ENCODE results near the gene TTC38. TPM values are rescaled to one million over a fixed set of nuclear protein-coding genes. Genes with fewer than 3 reads are reported as not detected.

Gene TTC38
- total RNA-seq, 1 experiment from 2014 or later = 18.0 TPM

DNA sequence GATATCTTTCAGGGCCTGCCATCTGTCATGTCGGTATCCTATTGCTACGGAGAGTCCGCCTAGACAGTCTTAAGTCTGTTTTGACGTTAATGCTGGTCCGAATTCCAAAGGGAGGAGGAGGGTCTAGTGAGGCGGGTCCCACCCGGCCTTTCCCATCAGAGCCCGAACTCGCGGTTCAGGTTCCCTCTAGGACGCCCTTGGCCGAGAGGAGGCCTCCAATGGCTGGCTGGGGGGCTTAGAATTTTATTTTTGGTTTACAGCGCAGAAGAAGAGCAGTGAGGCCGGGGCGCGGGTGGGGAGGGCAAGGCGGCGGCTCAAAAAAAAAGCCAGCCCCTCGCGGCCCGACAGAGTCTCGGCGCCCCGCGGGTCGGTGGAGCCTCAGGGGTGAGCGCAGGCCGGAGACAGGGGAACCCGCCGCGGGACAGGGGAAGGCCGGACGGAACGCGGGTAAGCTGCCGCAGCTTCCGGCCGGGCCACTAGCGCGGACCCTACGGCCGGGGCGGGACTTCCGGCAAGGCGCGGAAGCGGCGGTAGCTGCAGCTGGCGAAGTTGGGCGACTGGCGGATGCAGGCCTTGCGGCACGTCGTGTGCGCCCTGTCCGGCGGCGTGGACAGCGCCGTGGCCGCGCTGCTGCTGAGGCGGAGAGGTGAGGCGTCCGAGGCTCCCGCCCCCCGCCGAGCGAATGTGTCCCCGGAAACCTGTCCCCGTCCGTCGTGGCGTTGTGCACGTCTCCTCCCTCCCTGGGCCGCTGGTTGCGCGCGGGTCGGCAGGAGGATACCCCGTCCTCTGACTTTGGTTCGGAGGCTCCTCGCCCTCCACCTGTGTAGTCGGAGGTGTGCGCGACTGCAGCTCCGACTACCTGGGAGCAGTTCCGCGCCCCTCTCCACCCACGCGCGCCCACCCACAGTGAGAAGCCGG, 67.7 kb downstream of the TTC38 start, which contains the start of gene TRMU:
TRMU (plus strand) TSS at position 514 of the 918 bp plus-strand sequence; CDS start at position 565, 51 bp downstream.
- DNase-seq = peak; percentile 90 to 93
- Histone ChIP-seq H3K27me3 (no peaks in the 10 kb centered on the region), H3K36me3 (peaks cover 48% of the 10 kb centered on the region), H3K4me3 (peak within 1 kb of the TSS; percentile 85), H3K27ac (peak within 1 kb of the TSS; percentile 70), H3K9me3 (replicated peaks) (no peaks in the 10 kb centered on the region), H3K4me1 (no peaks in the 10 kb centered on the region; the same call in 1 of the 2 replicates)

GRCh38 chr22:46336119-46337078, 68.6 kb downstream of the TTC38 start:
- Histone ChIP-seq H3K27me3 (no peaks in the 10 kb centered on the region), H3K4me3 (peak overlapping the region; percentile 85), H3K4me1 (no peaks in the 10 kb centered on the region; the same call in 1 of the 2 replicates), H3K9me3 (replicated peaks) (no peaks in the 10 kb centered on the region), H3K36me3 (peaks cover 46% of the 10 kb centered on the region), H3K27ac (peak overlapping the region; percentile 70)
- DNase-seq = peak in 1 of 2 experiments; percentile 39

DNA sequence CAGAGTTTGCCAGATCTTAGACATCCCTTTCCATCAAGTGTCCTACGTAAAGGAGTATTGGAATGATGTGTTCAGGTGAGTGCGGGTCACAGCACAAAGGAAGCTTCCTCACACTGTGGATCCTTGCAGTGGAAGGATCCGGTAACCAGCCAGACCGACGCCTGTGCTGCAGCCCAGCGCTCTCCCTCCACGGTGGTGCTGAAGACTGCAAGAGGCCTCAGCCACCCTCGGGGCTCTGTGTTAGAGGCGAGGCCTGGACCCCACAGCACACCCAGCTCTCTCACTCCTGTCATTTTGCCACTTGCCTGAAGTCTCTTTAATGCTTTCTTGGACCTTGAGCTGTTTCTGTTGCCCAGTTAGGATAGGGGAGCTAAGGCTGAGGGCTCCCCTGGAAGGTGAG, 70.1 kb downstream of the TTC38 start:
- H3K4me3 ChIP-seq = no peak overlapping the region
- no peaks in the 10 kb centered on the region for H3K27me3 ChIP-seq
- peaks cover 52% of the 10 kb centered on the region for H3K36me3 ChIP-seq
- DNase-seq = no peak
- H3K9me3 ChIP-seq (replicated peaks) = no peaks in the 10 kb centered on the region
- H3K27ac ChIP-seq = no peak overlapping the region
- H3K4me1 ChIP-seq = no peaks in the 10 kb centered on the region; the same call in 1 of the 2 replicates

- DNase-seq = no peak
- Histone ChIP-seq H3K4me3 (no peak overlapping the region), H3K27ac (no peak overlapping the region), H3K36me3 (peaks cover 48% of the 10 kb centered on the region), H3K27me3 (no peaks in the 10 kb centered on the region), H3K9me3 (replicated peaks) (no peaks in the 10 kb centered on the region), H3K4me1 (no peaks in the 10 kb centered on the region; the same call in 1 of the 2 replicates)
Observed at GRCh38 chr22:46338636-46339035, 70.8 kb downstream of the TTC38 start.

- H3K4me1 ChIP-seq = no peaks in the 10 kb centered on the region; the same call in 1 of the 2 replicates
- H3K36me3 ChIP-seq = peaks cover 60% of the 10 kb centered on the region
- H3K27me3 ChIP-seq = no peaks in the 10 kb centered on the region
- H3K27ac ChIP-seq = no peak overlapping the region
- H3K9me3 ChIP-seq (replicated peaks) = no peaks in the 10 kb centered on the region
- no peak for DNase-seq
- H3K4me3 ChIP-seq = no peak overlapping the region
Observed at GRCh38 chr22:46339956-46340355, 72.1 kb downstream of the TTC38 start.

- H3K27me3 ChIP-seq = no peaks in the 10 kb centered on the region
- H3K4me3 ChIP-seq = no peak overlapping the region
- H3K36me3 ChIP-seq = peaks cover 64% of the 10 kb centered on the region
- no peaks in the 10 kb centered on the region for H3K9me3 ChIP-seq (replicated peaks)
- no peak overlapping the region for H3K27ac ChIP-seq
- no peak for DNase-seq
- H3K4me1 ChIP-seq = no peaks in the 10 kb centered on the region; the same call in 1 of the 2 replicates
Observed at GRCh38 chr22:46340676-46341075, 72.9 kb downstream of the TTC38 start.

Other genes starting within 250 kb of the TTC38 start
- gene PPARA, start 117.5 kb upstream of the TTC38 start, total RNA-seq (2014; rRNA removed; shearing (Covaris generic)) = 10.4 and 11.5 TPM in 2 replicates
- 9.0 and 12.1 TPM in 2 replicates for gene CDPF1, start 17.7 kb upstream of the TTC38 start, total RNA-seq (2014; rRNA removed; shearing (Covaris generic))
- 0.02 TPM in 1 of 2 replicates, not detected in the other for gene PKDREJ, start 4.7 kb upstream of the TTC38 start, total RNA-seq (2014; rRNA removed; shearing (Covaris generic))
- 48.1 and 57.8 TPM in 2 replicates for gene GTSE1, start 28.9 kb downstream of the TTC38 start, total RNA-seq (2014; rRNA removed; shearing (Covaris generic))
- gene TRMU, start 67.7 kb downstream of the TTC38 start, total RNA-seq (2014; rRNA removed; shearing (Covaris generic)) = 79.9 and 94.8 TPM in 2 replicates